IPS-18a (cell line): ENCODE results near the gene EFHC1.

Experiments
- H3K27ac ChIP-seq: one replicate; pipeline ENCODE4 v1.5.1; 2013; ENCODE audit warnings: low read length
- H3K27me3 ChIP-seq: one replicate; pipeline ENCODE4 v1.6.1; 2013; ENCODE audit warnings: mild to moderate bottlenecking, low read length; ENCODE audit not compliant: control insufficient read depth, insufficient read depth
- H3K36me3 ChIP-seq: one replicate; pipeline ENCODE4 v1.6.1; 2013; ENCODE audit warnings: low read depth, low read length; ENCODE audit not compliant: control insufficient read depth
- H3K4me1 ChIP-seq: one replicate; pipeline ENCODE4 v1.6.1; 2013; ENCODE audit warnings: low read depth, low read length; ENCODE audit not compliant: control insufficient read depth
- H3K4me3 ChIP-seq: one replicate; pipeline ENCODE4 v1.5.1; 2013; ENCODE audit warnings: low read length
- H3K9ac ChIP-seq: one replicate; pipeline ENCODE4 v1.6.1; 2013; ENCODE audit warnings: mild to moderate bottlenecking, low read length, moderate library complexity
- H3K9me3 ChIP-seq: one replicate; pipeline ENCODE4 v1.6.1; 2013; ENCODE audit warnings: low read depth, low read length; ENCODE audit not compliant: control insufficient read depth

EFHC1 gene

DNA sequence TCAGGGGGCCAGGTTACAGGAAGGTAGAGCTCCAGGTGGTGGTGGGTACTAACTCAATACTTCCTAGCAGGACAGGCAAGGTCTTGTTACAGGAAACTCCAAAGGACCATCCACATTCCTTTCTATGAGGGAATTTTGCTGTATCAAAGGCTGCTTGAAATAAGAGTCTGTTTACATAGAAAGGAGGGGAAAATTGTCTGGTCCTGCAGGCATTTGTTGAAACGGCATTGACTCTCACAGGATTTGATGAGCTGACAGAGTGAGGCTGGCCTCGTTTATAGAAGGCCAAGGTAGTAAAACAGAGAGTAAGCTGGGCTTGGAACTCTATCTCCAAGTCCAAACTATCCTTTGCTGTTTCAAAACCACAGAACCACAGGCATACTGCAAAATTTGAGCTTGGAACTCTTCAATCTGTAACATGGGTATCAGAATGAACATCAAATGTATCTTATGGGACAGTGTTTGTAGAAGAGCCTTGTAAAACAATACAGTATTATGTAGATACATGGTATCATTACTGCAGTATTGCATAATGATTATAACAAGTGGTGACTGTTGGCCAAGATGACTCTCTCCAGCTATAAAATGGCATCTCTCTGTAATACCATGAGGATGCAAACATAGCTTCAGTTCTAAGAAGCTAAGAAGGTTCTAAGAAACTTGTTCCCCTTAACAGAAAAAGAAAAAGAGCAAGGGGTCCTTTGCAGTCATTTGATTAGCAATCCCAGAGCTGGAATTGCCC lies 95.2 kb downstream of the EFHC1 start:
- peaks cover 2% of the 10 kb centered on the region for H3K36me3 ChIP-seq
- H3K27me3 ChIP-seq, result no peaks in the 10 kb centered on the region
- H3K9me3 ChIP-seq, result no peaks in the 10 kb centered on the region
- H3K9ac ChIP-seq, result no peak overlapping the region
- H3K4me3 ChIP-seq, result no peak overlapping the region
- H3K4me1 ChIP-seq, result peaks cover 16% of the 10 kb centered on the region
- H3K27ac ChIP-seq, result no peak overlapping the region

GRCh38 chr6:52516269-52516668 lies 96.1 kb downstream of the EFHC1 start:
- Histone ChIP-seq H3K36me3 (peaks cover 2% of the 10 kb centered on the region), H3K4me3 (no peak overlapping the region), H3K4me1 (peaks cover 16% of the 10 kb centered on the region)

GRCh38 chr6:52516943-52517342 lies 96.8 kb downstream of the EFHC1 start:
- peaks cover 2% of the 10 kb centered on the region for H3K36me3 ChIP-seq
- H3K27me3 ChIP-seq, result no peaks in the 10 kb centered on the region
- no peak overlapping the region for H3K27ac ChIP-seq
- peaks cover 16% of the 10 kb centered on the region for H3K4me1 ChIP-seq
- no peak overlapping the region for H3K4me3 ChIP-seq
- H3K9ac ChIP-seq, result no peak overlapping the region
- no peaks in the 10 kb centered on the region for H3K9me3 ChIP-seq

More at GRCh38 chr6:52516269-52516668, 96.1 kb downstream of the EFHC1 start:
- no peak overlapping the region for H3K9ac ChIP-seq
- H3K27ac ChIP-seq, result no peak overlapping the region
- no peaks in the 10 kb centered on the region for H3K9me3 ChIP-seq
- H3K27me3 ChIP-seq, result no peaks in the 10 kb centered on the region

- Histone ChIP-seq H3K36me3 (peaks cover 2% of the 10 kb centered on the region), H3K27me3 (no peaks in the 10 kb centered on the region), H3K9me3 (no peaks in the 10 kb centered on the region), H3K27ac (peak overlapping the region; percentile 74), H3K9ac (peak overlapping the region; percentile 42), H3K4me3 (peak overlapping the region; percentile 15), H3K4me1 (peaks cover 16% of the 10 kb centered on the region)
Measured at GRCh38 chr6:52517502-52518278, 97.5 kb downstream of the EFHC1 start.

- peaks cover 16% of the 10 kb centered on the region for H3K4me1 ChIP-seq
- peak overlapping the region; percentile 42 for H3K9ac ChIP-seq
- H3K4me3 ChIP-seq, result no peak overlapping the region
- no peaks in the 10 kb centered on the region for H3K9me3 ChIP-seq
- peak overlapping the region; percentile 74 for H3K27ac ChIP-seq
- H3K36me3 ChIP-seq, result peaks cover 2% of the 10 kb centered on the region
- no peaks in the 10 kb centered on the region for H3K27me3 ChIP-seq
Measured at GRCh38 chr6:52518279-52518945, 98.3 kb downstream of the EFHC1 start.

DNA sequence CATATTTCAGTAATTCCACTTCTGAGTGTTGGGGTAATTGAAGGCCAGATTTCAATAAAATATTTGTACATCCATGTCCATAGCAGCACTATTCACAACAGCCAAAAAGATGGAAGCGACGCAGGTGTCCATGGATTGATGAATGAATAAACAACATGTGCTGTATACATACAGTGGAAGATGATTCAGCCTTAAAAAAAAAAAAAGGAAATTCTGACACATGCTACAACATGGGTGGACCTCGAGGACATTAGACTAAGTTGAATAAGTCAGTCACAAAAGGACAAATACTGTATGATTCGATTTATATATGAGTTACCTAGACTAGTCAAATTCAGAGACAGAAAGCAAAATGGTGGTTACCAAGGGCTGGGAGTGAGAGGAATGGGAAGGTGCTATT lies 99.5 kb downstream of the EFHC1 start:
- no peaks in the 10 kb centered on the region for H3K27me3 ChIP-seq
- H3K4me3 ChIP-seq, result no peak overlapping the region
- H3K9ac ChIP-seq, result no peak overlapping the region
- H3K9me3 ChIP-seq, result no peaks in the 10 kb centered on the region
- H3K27ac ChIP-seq, result no peak overlapping the region
- peaks cover 2% of the 10 kb centered on the region for H3K36me3 ChIP-seq
- peaks cover 16% of the 10 kb centered on the region for H3K4me1 ChIP-seq

GRCh38 chr6:52522151-52522626 lies 102.0 kb downstream of the EFHC1 start:
- H3K27ac ChIP-seq, result no peak overlapping the region
- H3K4me3 ChIP-seq, result no peak overlapping the region
- peaks cover 13% of the 10 kb centered on the region for H3K4me1 ChIP-seq
- H3K36me3 ChIP-seq, result no peaks in the 10 kb centered on the region
- H3K9ac ChIP-seq, result no peak overlapping the region
- H3K27me3 ChIP-seq, result no peaks in the 10 kb centered on the region
- no peaks in the 10 kb centered on the region for H3K9me3 ChIP-seq

DNA sequence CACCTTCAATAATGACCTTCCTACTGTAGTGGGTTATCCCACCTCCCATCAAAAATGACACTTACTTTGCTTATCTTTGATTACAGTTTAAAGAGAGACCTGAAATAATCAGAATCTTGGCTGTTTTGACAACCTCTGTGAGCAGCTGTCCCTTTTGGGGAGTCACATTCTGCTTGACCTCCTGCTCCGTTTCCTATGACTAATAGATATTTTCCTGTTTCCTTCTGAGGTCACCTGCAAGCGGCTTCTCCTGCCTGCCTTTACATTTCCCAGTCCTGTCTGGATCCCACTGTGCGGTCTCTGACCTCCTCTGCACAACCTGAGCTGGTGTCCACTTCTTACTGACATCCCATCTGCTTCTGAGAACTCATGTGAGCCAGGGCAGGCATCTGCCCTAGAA lies 102.5 kb downstream of the EFHC1 start:
- Histone ChIP-seq H3K9ac (no peak overlapping the region), H3K36me3 (no peaks in the 10 kb centered on the region), H3K4me3 (no peak overlapping the region), H3K27me3 (no peaks in the 10 kb centered on the region), H3K9me3 (no peaks in the 10 kb centered on the region), H3K27ac (no peak overlapping the region), H3K4me1 (peaks cover 9% of the 10 kb centered on the region)

GRCh38 chr6:52523378-52524142 lies 103.4 kb downstream of the EFHC1 start:
- Histone ChIP-seq H3K27me3 (no peaks in the 10 kb centered on the region), H3K4me1 (no peaks in the 10 kb centered on the region), H3K27ac (no peak overlapping the region), H3K9me3 (no peaks in the 10 kb centered on the region), H3K9ac (no peak overlapping the region), H3K4me3 (no peak overlapping the region), H3K36me3 (no peaks in the 10 kb centered on the region)

- Histone ChIP-seq H3K27me3 (no peaks in the 10 kb centered on the region), H3K9ac (no peak overlapping the region), H3K9me3 (no peaks in the 10 kb centered on the region), H3K4me1 (no peaks in the 10 kb centered on the region), H3K27ac (no peak overlapping the region), H3K4me3 (no peak overlapping the region), H3K36me3 (no peaks in the 10 kb centered on the region)
Measured at GRCh38 chr6:52524918-52525317, 104.8 kb downstream of the EFHC1 start.

- H3K9ac ChIP-seq, result no peak overlapping the region
- no peaks in the 10 kb centered on the region for H3K4me1 ChIP-seq
- H3K9me3 ChIP-seq, result no peaks in the 10 kb centered on the region
- no peak overlapping the region for H3K4me3 ChIP-seq
- no peaks in the 10 kb centered on the region for H3K27me3 ChIP-seq
- H3K27ac ChIP-seq, result no peak overlapping the region
- H3K36me3 ChIP-seq, result no peaks in the 10 kb centered on the region
Measured at GRCh38 chr6:52526634-52527033, 106.5 kb downstream of the EFHC1 start.
